Right lung (tissue), 10 donors: ENCODE data around the gene HAUS1. TPM values are rescaled to one million over a fixed set of nuclear protein-coding genes. Genes with fewer than 3 reads are reported as not detected.
A peak's percentile ranks its signal among the peaks of the same experiment; 100 is the strongest.

ENCODE experiments used
- DNase-seq, 2 donors: peaks; one replicate each; pipeline ENCODE4 v3.0.0-alpha.2; 2013
- long read RNA-seq, 8 donors: transcript quantifications; one replicate each; lab custom pipeline, GENCODE V29; 2026
- polyA plus RNA-seq, 5 donors: library from polyadenylated mRNA; unstranded; fragments of 120-200 nt; gene quantifications; one replicate each; pipeline versions ENCODE4 v1.2.1 to v1.2.3, GENCODE V29; 2013; ENCODE audit warnings: inconsistent platforms in 1 of 5, low replicate concordance in 1 of 5; ENCODE audit not compliant: insufficient read length in 5 of 5, insufficient read depth in 1 of 5

HAUS1 gene, protein sequence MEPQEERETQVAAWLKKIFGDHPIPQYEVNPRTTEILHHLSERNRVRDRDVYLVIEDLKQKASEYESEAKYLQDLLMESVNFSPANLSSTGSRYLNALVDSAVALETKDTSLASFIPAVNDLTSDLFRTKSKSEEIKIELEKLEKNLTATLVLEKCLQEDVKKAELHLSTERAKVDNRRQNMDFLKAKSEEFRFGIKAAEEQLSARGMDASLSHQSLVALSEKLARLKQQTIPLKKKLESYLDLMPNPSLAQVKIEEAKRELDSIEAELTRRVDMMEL
- polyA plus RNA-seq: 10 to 100 TPM; 41.1 to 62.4 (median 52.7) TPM
- long read RNA-seq, donor 1, transcript HAUS1-201 (9 exons, 1,125 nt): major isoform, 14 of 17 reads
- long read RNA-seq, donor 1, partial matches to known transcripts: 0 of 17 reads
- long read RNA-seq, donor 1, other reads (novel, unspliced or antisense): 0 of 17 reads
- long read RNA-seq, donor 2, transcript HAUS1-201 (9 exons, 1,125 nt): major isoform, 14 of 18 reads
- long read RNA-seq, donor 2, partial matches to known transcripts: 0 of 18 reads
- long read RNA-seq, donor 2, other reads (novel, unspliced or antisense): 0 of 18 reads
- long read RNA-seq, donor 3, transcript HAUS1-201 (9 exons, 1,125 nt): major isoform, 12 of 17 reads
- long read RNA-seq, donor 3, partial matches to known transcripts: 0 of 17 reads
- long read RNA-seq, donor 3, other reads (novel, unspliced or antisense): 0 of 17 reads
- long read RNA-seq, donor 4, partial matches to known transcripts: 0 of 6 reads
- long read RNA-seq, donor 4, other reads (novel, unspliced or antisense): 0 of 6 reads
- long read RNA-seq, donor 5, transcript HAUS1-201 (9 exons, 1,125 nt): major isoform, 22 of 30 reads
- long read RNA-seq, donor 5, partial matches to known transcripts: 5 of 30 reads
- long read RNA-seq, donor 5, other reads (novel, unspliced or antisense): 0 of 30 reads
- long read RNA-seq, donor 6, transcript HAUS1-201 (9 exons, 1,125 nt): major isoform, 20 of 27 reads
- long read RNA-seq, donor 6, partial matches to known transcripts: 0 of 27 reads
- long read RNA-seq, donor 6, other reads (novel, unspliced or antisense): 0 of 27 reads
- long read RNA-seq, donor 7, transcript HAUS1-201 (9 exons, 1,125 nt): major isoform, 13 of 14 reads
- long read RNA-seq, donor 7, partial matches to known transcripts: 0 of 14 reads
- long read RNA-seq, donor 7, other reads (novel, unspliced or antisense): 0 of 14 reads
- long read RNA-seq, donor 8, transcript HAUS1-201 (9 exons, 1,125 nt): major isoform, 7 of 9 reads
- long read RNA-seq, donor 8, partial matches to known transcripts: 0 of 9 reads
- long read RNA-seq, donor 8, other reads (novel, unspliced or antisense): 0 of 9 reads

DNA sequence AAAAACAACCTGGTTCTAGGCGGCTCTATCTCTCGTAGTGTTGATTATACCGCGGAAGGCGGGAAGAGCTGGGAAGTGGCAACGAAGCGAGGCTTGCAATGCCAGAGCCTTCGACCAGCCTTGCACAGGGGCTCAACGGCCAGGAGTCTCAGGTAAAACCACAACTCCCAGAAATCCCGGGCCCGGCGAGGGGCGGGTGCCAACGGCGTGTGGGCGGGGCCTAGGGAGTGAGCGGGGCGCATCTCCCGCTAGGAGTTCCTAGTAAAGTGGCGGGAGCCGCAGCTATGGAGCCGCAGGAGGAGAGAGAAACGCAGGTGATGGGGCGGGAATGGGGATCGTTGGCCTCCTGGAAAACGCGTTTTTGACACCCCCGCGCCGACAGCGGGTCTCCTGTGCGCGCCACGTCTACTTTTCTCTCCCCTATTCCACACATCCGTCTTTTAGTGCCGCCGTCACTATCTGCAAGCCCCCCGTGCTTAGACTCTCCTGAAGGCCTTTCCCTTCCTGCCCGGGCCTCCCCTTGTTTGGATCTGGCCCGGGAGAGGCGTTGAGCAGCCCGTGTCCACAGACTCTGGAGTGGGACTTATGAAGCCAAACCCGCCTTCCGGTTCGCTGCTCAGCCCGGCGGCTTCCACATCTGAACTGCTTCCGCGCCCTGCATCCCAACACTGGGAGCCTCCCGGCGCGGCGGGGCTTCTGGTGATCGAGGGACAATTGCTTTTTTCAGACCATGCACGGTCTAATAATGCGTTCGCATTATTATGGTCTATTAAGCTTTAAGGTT is at the start of gene HAUS1:
Gene HAUS1, plus strand, starts transcription at position 258 of the 784 bp plus-strand sequence. Its CDS starts 27 bp downstream, at position 285.
- DNase-seq: peak; percentile 81 to 83

DNA sequence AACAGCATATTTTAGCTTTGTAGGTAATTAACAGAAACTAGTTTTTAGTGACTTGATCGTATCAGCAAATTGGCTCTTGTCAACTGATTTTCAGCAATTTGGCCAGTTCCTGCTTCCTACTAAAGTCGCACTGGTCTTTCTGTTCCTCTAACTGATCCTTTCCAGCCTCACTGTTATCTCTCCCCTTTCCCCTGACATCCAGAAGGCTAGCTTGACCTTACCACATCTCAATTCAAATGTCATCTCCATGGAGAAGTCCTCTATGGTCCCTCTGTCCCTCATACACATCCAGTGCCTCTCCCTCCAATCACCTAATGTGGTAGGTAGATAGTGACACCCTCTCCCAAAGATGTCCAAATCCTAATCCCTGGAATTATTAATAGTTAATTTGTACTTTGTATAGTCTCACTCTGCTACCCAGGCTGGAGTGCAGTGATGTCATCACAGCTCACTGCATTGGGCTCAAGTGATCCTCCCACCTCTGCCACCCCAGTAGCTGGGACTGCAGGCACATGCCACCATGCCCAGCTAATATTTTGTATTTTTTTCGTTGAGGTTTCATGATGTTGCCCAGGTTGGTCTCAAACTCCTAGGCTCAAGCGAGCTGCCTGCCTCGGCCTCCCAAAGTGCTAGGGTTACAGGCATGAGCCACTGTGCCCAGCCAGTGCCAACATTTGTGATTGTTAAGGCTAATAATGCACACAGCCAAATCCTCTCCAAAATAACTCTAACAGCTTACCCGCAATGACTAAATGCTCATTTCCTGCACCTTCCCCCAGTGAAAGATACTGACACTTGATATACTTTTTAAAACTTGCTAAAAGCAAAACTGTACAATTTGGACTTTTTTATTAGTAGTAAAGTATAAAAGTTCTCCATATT is 49.0 kb upstream of the HAUS1 start:
- no peak for DNase-seq

DNA sequence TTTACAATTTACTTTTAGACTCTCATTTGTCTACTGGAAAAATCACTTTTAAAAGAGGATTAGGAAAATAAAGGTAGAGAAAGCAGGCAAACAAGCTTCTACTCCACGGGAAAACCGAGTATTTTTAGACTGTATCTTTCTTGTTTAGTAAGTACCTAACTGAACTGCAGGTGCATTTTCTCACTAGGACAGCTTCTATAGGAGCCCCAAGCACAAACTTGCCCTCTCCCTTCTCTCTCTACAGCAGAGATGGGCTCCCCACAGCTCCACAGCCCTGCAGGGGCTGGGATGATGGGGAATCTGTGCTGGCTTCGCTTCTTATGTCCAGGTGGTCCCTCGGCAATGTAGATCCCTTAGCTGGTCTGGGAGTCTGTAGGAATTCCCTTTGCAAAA is 48.4 kb upstream of the HAUS1 start:
- DNase-seq: no peak

DNA sequence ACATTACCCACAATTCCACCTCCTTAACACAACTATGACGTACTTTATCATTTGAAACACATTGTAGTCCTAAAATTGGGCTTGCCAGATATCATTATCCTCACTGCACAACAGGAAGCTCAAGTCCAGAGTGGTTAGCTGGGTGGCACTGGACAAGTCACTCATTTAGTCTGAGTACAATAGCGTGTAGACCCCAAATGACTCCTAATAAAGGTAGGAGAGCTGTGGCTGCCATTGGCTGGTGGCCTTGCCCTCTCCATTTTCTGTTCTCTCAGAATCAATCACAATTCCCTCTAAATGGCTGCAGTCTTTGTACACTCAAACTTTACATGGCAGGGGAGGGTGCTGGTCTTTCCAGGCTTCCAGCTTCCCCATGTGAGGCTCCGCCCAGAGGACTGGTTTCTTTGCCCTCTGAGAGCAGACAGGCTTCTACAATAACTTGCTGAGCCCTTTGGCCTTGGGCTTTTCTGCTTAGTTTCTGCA is 43.8 kb upstream of the HAUS1 start:
- DNase-seq: no peak

DNA sequence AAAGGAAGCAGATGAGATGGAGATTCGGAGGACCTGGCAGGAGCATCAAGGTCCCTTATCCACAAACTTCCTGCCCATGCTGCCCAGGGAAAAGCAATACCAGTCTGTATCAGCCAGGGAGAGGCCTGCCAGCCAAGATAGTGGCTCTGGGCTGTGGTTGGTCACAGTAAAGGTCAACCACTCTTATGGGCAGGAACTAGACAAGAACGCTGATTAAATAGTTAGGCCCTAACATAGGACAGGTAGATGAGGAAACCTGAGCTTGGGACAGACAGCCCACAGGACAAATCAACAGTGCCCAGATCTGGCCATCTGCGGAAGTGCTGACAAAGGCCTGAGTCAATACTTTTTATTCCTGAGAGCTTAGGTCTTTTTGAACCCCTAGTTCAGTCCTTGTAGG is 42.8 kb upstream of the HAUS1 start:
- no peak for DNase-seq

DNA sequence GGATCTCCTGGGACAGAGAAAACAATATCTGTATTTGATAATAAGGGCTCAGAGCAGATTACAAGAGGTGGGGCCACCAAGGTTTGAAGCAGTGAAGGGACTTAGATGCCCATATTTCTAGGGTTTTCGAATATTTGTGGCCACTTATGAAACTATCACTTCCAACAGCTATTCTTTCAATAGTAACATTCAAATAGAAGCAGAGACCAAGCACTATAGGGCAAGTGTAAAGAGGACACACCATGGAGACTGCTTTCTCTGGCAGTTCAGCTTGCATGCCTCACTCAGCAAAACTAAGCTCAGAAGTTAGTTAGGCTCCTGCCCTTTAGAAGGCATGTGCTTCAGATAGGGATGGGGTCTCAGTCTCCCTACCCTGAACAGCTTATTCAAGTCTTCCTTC is 42.4 kb upstream of the HAUS1 start:
- no peak for DNase-seq

DNA sequence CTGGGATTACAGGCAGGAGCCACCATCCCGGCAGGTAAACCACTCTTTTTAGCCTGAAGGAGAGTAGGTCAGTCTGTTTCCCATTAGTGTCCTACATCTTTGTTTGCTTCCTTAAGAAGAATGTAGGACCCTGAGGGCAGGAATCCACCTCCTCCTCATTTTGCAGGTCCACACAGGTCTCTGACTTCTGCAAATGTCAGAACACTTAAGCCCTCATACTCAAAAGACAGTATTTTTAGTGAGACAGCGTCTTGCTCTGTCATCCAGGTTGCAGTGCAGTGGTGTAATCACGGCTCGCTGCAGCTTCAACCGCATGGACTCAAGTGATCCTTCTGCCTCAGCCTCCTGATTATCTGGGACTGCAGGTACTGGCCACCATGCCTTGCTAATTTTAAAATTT is 41.4 kb upstream of the HAUS1 start:
- no peak for DNase-seq

DNA sequence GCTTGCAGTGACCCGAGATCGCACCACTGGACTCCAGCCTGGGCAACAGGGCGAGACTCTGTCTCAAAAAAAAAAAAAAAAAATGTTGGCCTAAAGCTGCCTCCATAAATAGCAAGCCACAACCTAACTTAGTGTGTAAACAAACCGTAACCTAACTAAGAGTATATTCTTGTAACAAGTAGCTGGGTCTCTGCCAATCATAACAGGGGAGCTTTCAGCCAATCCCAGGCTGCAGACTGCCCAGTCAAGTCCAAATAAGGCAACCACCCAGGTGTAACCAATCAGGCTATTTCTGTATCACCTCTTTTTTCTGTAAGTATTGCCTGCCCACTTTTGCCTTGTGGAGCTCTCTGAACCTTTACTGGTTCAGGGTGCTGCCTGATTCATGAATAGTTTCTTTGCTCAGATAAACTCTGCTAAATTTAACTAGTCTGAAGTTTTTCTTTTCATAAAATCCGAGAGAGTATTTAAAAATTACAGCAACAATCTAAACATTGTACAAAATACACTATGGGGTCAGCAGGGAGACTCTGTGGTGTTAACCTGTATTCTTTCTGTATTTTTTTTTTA is 36.7 kb upstream of the HAUS1 start:
- DNase-seq: no peak

DNA sequence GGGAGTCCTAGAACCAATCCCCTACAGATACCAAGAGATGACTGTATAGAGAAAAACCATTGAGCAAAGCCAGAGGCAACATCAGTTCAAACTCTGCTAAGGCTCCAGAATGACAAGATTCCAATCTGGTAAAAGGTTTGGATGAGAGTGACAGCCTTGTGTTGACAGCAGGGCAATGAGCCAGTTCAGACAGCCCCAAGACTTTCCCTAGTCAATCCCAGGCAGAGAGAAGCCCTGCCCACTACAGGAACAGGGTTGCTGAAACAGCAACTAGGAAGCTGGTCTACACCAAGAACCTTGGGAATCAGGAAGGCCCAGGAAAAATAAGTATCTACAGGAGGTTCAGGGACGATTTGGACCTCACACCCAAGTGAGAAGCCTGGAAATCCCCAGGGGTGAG is 35.4 kb upstream of the HAUS1 start:
- DNase-seq: no peak

DNA sequence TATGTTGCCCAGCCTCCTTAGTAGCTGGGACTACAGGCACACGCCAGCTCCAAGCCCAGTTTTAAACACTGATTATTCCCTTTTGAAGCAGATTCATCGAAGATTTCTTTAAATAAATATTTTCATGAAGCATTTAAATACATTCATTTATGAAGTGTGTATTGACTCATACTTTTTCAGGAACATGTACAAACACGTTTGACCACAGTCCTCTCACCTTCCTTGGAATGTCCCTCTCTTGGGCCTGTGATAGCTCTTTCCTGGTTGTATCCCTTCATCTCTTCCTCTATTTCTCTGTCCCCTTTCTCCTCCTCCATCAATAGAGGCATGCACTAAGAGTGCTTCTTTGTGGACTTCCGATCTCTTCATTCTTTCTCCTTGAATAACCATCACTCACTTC is 34.7 kb upstream of the HAUS1 start:
- no peak for DNase-seq

DNA sequence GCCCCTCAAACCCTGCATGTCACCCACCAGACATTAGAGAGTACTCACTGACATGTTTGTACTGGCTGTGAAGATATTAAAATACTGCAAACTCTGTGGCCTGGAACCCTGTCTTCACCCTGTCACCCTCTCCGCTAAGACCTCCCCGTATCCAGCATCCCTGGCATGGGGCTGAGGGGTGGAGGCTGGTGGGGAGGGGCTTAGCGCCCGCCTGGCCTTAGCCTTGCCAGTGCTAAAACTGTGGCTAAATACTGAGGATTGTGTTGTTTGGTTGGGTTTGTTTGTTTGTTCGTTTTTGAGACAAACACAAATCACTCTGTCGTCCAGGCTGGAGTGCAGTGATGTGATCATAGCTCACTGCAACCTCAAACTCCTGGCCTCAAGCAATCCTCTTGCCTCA is 34.0 kb upstream of the HAUS1 start:
- no peak for DNase-seq

DNA sequence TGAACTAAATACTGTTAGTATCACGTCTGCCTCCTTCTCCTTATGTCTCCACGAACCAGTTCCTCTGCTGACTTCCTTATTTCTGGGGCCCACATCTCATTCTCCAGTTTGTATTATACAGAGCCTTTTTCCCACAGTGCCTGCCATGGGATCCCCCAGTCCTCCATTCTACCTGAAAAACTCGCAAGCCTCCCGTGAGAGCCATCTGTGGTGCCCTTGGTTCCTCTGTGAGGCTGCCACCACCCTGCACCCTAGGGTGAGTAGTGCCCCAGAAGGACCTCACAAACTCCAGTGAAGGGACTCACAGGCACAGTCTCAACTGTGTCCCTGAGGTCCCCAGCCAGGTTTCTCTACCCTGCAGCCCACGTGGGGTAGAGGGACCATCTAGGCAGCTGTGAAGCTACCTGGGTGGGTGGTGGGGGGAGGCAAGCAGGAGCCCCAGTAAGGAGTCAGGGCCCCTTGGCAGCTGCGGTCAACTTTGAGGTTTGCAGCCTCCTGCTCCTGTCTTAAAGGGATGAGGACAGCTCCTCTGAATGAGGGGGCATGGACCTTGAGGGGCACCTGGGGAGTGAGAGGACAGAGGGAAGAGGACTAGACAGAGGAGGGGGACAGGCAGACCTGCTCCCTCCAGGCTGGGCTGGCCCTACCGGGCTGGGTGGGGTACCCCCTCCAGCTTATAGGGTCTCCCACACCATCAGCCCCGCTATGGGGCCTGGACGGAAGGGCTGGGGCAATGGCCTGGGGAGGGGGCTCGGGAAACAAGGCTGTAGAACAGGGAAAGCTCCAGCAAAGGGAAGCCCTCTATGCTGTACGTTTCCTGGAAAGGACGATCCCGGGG is 33.2 kb upstream of the HAUS1 start:
- DNase-seq: no peak

DNA sequence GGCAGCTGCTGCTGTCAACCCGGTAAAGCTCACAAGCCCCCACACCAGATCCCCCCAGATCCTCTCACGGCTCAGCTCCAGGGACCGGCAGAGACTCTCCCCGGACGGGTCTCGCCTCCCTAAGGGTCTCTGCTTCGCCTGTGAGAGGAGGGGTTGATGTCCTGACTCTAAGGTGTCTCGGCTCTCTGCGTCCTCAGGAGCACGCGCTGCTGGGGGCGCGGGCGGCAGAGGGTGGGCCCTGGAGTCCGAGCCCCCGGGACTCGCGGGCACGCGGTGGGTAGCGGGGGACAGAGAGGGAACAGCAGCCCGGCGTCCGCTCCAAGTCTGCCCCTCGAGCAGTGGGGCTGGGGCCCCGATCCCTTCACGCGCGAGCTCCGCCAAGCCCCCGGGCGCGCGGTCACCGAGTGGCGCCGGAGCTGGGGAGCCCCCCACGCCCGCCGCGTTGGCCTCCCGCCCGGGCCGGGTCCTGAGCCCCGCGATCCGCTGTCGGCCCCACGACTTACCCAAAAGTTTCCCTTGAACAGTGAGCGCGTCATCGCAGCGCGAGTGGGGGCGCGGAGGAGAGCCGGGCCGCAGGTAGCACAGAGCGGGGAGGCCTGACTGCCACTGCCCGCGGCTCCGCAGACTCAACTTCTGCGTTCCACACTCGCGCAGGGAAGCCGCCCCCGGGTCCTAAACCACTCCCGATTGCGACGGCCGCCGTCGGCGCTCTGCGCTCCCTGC is 32.4 kb upstream of the HAUS1 start, which contains the start of gene PSTPIP2:
Gene PSTPIP2, minus strand, starts transcription at position 608 of the 723 bp plus-strand sequence. Its CDS starts 72 bp downstream, at position 536.
- DNase-seq: peak; percentile 38 to 46

DNA sequence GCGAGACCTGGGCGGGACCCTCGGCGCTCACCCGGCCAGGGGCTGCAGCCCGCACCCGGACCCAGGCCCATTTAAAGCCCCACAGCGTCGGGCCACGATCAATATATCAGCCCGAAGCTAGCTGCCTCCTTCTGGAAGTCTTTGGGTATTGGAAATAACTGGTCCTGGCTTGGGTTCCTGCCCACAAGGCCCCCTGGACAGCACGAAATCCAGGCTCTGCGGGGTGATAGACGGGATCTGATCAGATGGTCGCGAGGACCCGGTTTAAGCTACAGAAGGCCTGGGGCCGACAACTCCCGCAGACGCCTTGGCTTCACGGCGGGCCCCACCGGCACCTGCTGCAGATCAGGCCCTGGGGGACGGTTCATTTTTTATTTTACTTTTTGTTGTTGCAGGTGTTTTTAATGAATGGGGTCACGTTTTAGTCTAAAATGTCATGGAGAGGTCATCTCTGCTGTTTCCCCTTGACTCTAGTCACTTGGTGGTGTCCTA is 31.8 kb upstream of the HAUS1 start:
- DNase-seq: no peak

DNA sequence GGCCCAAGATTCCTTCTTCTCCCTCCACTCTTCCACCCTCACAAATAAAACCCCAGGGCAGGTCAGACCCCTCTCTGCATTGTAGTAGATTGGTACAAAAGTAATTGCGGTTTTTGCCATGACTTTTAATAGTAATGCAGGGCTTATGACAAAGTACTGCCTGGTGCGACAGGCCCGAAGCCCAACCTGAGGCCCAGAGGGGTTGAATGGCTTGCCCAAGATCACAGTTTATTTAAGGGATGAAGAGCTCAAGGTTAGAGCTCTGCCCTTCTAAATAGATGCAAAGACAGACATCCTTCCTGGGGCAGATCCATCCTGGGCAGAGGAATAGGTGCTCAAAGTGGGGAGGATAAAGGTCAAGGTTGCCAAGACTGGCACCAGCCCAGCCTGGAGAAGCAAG is 31.2 kb upstream of the HAUS1 start:
- no peak for DNase-seq

DNA sequence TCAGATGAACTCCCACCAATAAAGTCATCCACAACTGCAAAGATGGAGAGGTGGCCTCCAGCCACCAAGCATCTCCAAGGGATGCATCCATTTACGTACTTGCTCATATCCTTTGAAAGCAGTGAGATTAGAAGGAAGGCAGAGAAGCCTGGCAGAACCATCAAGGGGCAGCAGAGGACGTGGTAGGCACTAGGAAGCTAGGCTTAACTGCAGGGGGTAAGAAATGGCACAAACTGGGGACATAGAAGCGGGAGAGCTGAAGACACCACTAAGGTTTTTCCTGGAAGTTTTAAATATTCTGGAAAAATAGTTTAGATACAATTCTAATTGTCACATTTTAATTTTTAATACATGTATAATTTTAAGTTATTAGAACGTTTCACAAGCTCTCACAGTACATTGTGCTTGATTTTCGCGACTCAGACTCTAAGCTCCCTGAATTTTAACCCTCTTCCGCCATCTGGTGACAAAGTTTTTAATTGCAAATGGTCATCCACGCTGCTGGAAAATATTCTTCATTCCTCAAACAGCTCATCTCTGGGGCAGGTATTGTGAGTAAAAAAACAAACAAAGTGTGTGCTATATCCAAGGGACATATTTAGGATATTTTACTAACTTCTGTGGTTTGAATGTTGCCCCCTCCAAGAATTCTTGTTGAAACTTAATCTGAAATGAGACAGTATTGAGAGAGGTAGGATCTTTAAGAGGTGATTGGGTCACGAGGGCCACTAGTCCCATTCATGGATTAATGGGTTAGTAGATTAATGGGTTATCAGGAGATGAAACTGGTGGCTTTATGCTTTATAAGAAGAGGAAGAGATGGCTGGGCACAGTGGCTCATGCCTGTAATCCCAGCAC is 30.5 kb upstream of the HAUS1 start:
- DNase-seq: peak in 1 of 2 donors; percentile 50
